ENCODE data around the gene CBX2.

The CBX2 gene

DNA sequence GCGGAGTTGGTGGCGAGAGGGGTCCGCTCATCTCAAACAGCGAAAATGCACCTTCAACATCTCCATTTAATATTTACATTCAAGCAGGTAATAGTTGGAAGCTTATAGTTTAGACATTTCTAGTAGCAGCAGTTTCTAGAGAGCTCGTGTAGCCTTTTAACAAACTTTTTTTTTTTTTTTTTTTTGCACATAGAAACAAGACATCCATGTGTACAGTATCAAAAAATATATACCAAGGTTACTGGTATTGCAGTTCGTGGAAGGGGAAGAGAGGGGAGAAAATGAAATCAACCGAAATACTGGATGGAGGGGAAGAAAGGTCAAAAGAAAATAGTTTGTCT is 55.1 kb downstream of the CBX2 start:
- H3K4me3 ChIP-seq (ENCODE audit: low read depth, low read length), result no peak overlapping the region
- no peak for DNase-seq (ENCODE audit: low read depth)

DNA sequence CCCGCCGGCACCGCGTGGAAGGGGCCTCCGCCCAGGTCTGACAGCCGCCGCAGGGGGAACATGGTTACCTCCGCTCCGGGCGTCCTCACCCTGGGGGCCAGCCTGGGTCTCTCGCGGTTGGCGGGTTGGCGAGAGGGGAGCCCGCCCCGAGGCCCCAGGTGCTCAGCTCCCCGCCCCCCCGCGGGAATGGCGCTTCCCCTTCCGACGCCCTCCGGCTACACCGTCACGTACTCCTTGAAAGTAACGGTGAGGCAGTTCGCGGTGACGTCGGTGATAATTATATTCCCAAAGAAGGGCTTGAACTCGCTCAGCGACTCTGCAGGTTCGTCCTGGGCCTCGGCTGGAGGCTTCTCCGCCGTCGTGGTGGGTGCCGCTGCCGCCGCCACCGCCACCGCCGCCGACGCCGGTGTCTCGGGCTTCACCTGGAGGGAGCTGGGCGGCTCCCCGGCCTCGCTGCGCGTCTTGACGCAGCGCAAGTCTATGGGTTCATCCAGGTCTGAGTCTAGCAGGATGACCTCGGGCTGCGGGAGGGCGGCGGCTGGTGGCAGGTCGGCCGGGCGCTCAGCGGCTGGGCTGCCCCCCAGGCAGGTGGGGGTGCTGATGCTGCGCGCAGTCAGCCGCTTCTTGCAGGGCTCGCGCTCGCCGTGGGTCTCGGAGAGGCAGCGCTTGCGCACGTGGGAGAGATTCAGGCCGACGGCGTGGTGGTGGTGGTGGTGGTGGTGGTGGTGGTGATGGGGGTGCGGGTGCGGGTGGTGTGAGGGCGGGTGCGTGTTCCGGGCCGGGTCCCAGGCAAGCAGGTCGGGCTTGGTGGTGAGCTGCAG is 56.0 kb downstream of the CBX2 start:
- no peak for DNase-seq (ENCODE audit: low read depth)
- TF ChIP-seq, protein P1, sequence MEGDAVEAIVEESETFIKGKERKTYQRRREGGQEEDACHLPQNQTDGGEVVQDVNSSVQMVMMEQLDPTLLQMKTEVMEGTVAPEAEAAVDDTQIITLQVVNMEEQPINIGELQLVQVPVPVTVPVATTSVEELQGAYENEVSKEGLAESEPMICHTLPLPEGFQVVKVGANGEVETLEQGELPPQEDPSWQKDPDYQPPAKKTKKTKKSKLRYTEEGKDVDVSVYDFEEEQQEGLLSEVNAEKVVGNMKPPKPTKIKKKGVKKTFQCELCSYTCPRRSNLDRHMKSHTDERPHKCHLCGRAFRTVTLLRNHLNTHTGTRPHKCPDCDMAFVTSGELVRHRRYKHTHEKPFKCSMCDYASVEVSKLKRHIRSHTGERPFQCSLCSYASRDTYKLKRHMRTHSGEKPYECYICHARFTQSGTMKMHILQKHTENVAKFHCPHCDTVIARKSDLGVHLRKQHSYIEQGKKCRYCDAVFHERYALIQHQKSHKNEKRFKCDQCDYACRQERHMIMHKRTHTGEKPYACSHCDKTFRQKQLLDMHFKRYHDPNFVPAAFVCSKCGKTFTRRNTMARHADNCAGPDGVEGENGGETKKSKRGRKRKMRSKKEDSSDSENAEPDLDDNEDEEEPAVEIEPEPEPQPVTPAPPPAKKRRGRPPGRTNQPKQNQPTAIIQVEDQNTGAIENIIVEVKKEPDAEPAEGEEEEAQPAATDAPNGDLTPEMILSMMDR (IDR thresholded peaks at IDR 0.05; ENCODE audit: insufficient read depth, low read depth, low read length, missing control alignments), result no peak
- H3K4me3 ChIP-seq (ENCODE audit: low read depth, low read length), result no peak overlapping the region

More for the DNA sequence above, 55.1 kb downstream of the CBX2 start:
- TF ChIP-seq, protein P1 (IDR thresholded peaks at IDR 0.05; ENCODE audit: insufficient read depth, low read depth, low read length, missing control alignments), result no peak

DNA sequence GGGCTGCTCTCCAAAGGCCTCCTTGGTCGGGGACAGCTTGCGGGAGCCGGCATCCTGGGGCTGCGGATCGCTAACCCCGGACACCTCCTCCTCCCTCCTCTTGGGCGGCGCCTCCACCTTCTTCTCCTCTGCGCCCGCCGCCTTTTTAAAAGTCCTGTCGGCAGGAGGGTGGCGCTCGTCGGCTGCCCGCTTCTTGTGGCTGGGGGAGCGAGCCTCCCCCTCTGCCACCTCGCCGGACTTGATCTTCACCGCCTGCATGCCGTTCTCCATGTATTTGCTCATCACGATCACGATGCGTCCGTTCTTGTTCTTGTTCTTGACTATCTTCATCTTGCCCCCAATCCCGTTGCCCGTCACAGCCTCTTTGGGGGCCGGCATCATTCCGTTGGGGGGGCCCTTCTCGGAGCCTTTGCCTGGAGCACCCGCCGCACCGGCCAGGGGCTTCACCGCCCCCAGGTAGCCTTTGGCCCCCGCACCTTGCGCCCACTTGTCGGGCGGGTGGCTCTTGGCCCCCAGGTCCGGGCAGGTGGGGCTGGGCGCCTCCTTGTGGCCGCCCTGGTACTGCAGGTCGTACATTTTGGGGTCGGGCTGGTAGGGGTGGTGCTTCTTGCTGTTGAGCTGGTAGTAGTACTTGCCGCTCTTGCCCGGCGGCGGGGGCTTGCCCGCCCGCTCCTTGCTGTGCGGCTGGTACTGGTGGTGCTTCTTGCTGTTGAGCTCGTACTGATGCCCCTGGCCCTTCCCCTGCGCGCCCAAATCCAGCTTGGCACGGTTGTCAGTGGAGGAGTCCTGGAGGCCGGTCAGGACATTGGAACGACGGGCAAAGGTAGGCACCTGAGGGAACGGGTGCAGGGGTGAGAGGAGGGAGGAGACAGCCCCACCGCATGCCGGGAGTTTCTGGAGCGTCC is 56.9 kb downstream of the CBX2 start:
- no peak overlapping the region for H3K4me3 ChIP-seq (ENCODE audit: low read depth, low read length)
- DNase-seq (ENCODE audit: low read depth), result no peak
- TF ChIP-seq, protein P1 (IDR thresholded peaks at IDR 0.05; ENCODE audit: insufficient read depth, low read depth, low read length, missing control alignments), result peak; percentile 57

DNA sequence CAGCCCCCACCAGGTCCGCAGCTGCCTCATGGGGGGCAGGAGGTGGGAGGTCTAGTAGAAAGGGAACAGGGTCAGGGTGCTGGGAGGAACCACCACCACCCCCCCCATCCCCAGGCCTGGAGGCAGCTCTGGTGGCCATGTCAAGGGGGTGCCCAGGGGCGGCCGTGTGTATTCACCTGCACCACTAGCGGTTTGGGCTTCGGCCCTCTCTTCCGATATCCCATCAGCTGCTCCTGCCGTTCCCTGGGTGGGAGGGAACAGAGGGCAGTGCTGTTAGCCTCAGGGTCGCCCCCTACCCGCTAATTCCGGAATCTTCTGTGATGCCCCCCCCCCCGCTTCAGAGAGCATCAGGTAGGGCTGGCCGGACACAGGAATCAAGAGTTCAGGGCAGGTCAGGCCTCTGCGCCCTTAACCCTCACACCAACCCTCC is 57.5 kb downstream of the CBX2 start:
- no peak overlapping the region for H3K4me3 ChIP-seq (ENCODE audit: low read depth, low read length)
- TF ChIP-seq, protein P1 (IDR thresholded peaks at IDR 0.05; ENCODE audit: insufficient read depth, low read depth, low read length, missing control alignments), result no peak
- DNase-seq (ENCODE audit: low read depth), result no peak

DNA sequence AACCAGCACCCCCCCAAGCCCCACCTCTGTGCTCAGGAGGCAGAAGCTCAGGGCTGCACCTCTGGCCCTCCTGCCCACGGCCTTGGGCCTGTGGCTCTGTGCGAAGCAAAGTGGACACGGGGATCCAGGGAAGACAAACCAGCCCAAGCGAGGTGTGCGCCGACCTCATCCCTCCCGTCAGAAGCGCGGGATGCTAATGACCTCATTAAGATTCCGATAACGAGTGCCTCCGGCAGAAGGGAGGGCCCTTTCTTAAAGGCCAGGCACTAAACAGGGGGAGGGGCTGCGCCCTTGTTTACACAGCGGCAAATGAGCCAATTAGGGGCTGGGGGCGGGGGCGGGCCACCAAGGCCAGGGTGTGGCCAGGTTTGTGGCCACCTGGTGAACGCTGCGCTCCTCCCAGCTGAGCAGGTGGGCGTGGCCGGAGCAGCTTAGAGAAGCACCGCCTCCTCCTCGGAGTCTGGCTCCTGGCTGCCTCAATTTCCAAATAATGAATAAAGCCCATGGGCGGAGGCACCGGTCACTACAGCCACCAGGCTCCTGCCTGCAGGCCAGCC is 58.1 kb downstream of the CBX2 start:
- DNase-seq (ENCODE audit: low read depth), result no peak
- H3K4me3 ChIP-seq (ENCODE audit: low read depth, low read length), result no peak overlapping the region; the same call in 1 of the 2 replicates

DNA sequence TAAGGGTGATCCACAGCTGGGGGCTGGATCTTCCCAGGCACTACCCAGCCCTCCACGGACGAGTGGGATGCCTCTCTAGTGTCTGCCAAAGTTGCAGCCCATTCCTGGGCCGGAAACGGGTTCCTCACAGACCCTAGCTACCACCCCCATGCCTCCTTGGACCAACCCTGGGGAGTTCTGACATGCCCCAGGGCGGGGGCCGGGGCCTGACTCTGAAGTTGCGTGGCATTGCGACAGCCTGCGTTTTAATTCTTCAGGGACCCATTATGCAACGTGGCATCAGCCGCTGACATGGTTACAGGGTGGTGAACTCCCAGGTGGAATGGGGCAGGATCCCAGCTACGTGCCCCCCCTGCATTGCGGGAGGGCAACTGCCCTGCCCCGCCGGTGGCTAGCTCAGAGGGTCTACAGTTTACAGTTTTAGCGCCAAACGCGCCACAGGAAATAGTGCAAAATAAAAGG is 58.6 kb downstream of the CBX2 start:
- DNase-seq (ENCODE audit: low read depth), result no peak
- TF ChIP-seq, protein P1 (IDR thresholded peaks at IDR 0.05; ENCODE audit: insufficient read depth, low read depth, low read length, missing control alignments), result no peak
- peak overlapping the region; percentile 71 for H3K4me3 ChIP-seq (ENCODE audit: low read depth, low read length)

More for the DNA sequence above, 58.1 kb downstream of the CBX2 start:
- TF ChIP-seq, protein P1 (IDR thresholded peaks at IDR 0.05; ENCODE audit: insufficient read depth, low read depth, low read length, missing control alignments), result no peak

All from GM12865 (cell line).